EH (cell line): Measurements from ENCODE around the gene SLCO3A1.

Source experiments
- DNase-seq: peaks from one replicate; pipeline ENCODE4 v3.0.0-alpha.2; 2015; ENCODE audit warnings: low read depth

SLCO3A1 gene

DNA sequence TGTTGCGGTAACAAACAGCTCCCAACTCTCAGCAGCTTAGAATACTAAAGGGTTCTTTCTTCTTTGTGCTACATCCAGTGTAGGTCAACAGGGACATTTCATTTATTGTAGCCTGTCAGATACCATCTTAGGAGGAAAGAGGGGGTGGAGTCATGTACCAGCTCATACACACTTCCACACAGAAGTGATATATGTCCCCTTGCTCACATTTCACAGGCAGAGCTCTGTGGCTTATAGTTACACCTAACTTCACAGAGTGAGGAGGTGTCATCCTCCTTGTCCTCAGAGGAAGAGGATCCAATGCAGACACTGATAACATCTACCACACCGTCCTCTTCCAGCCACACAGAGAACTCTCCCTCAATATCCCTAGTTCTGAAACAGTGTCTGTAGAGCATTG is 247.2 kb downstream of the SLCO3A1 start:
- no peak for DNase-seq

GRCh38 chr15:92101708-92102394 is 248.3 kb downstream of the SLCO3A1 start:
- no peak for DNase-seq

DNA sequence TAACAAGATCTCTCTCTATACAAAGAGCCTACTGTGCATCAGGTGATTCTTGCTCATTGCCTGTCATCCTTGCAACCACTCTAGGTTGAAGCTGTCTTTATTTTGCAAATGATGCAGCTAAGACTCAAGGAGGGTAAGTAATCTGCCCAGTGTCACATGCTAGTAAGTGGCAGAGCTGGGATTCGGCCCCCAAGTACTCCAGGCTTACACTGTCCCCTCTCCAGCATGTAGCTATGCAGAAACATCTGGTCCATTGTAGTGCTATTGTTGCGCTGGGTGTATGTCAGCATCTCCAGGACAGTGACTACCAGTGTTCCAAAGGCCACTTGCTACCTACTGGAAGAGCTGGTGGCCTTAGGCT is 248.9 kb downstream of the SLCO3A1 start:
- DNase-seq = no peak

DNA sequence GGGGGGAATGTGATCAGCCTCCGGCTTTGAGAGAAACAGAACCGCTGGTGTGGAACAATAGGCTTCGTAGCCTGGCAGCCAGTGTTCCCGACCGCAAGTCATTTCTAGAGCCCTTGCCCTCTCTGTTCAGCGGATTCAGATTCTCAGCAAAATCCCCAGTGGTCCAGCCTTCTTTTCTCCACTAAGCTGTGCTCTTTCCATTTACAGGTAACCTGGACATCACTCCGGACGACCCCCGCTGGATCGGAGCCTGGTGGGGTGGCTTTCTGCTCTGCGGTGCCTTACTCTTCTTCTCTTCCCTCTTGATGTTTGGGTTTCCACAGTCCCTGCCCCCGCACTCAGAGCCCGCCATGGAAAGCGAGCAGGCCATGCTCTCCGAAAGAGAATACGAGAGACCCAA is 250.6 kb downstream of the SLCO3A1 start:
- DNase-seq = no peak

DNA sequence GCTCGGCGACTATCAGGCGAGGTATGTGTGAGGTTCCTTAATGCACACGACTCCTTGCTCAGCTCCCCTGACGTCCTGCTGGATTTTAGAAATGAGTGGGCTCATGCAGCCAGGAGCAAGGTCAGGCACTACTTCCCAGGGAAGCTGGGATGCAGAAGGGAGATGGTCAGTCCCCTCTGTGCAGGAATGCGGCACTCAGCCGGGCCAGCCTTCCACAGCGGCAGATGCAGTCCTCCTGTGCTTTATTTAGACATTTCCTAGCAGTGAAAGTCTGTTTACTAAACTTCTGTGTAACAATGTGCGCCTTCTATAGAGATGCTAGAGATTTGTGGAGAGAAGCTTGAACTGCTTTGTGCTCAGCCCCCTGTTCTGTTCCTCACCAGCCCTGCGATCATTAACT is 252.1 kb downstream of the SLCO3A1 start:
- no peak for DNase-seq

GRCh38 chr15:92107510-92107909 is 254.0 kb downstream of the SLCO3A1 start:
- DNase-seq = no peak

DNA sequence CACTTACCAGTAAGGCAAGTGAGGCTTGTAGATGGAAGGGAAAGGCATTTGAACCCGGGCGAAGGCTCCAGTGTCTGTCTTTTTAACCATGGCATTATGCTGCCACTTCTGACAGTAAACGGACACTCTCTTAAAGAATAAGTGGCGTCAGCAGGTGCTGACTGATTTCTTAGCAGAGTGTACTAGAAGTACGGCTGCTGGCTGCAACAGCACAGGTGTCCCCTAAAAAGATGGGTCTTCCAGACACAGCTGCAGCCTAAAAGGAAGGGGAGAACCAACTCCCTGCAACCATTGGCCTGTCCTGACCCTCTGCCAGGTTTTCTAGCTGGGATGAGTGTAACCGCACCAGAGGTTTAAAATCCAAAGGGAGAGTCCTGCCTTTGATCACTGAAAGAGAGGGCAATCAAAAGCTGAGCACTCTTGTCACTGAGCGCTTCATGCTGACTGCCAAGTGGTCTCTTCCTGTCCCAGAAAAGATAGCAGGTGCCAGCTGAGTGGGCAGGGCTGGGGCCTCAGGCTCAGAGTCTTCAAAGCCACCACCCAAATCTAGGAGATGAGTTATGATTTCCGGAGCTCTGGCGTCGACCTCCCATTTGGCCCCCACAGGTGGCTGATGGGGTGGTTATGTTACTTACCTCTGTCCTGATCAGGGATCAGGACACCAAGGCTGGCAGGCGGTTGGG is 255.8 kb downstream of the SLCO3A1 start:
- DNase-seq = no peak

- no peak for DNase-seq
Measured at GRCh38 chr15:92111291-92111690, 257.8 kb downstream of the SLCO3A1 start.

- DNase-seq = no peak
Measured at GRCh38 chr15:92111751-92112150, 258.2 kb downstream of the SLCO3A1 start.

GRCh38 chr15:92112180-92112579 is 258.7 kb downstream of the SLCO3A1 start:
- no peak for DNase-seq

DNA sequence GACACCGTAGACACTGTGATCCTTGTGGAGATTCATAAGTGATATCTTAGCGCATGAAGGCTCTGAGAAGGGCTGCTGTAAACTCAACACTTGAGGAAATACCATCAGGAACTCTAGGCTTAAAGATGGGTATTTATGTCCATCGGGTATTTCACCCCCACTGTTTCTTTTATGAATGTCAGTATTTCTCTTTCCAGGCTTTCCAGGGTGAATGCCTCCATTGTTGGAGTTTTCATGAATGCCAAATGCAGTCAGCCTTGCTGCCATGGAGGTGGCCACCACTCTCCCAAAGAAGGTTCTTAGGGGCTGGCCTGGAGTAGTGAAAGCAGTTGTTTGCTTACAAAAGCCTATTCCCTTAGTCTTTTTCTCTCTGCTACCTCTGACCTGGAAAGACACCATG is 259.2 kb downstream of the SLCO3A1 start:
- DNase-seq = no peak

GRCh38 chr15:92113832-92114231 is 260.3 kb downstream of the SLCO3A1 start:
- DNase-seq = no peak

DNA sequence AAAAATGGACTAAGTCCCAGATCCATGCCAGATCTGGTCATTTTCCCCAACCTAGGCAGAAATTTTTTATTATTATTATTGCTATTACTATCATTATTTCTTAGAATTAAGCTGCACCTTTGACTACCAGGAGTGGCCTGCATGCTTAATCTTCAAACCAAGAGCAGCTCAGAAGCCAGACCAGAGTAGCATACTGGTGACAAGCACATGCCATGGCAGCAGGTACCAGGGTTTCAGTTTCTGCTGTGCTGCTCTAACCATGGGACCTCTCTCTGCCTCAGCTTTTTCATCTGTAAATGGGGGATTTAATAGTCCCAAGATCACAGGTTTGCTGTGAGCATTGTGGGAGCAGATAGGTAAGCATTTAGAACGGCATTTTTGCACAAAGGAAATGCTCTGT is 262.3 kb downstream of the SLCO3A1 start:
- no peak for DNase-seq

DNA sequence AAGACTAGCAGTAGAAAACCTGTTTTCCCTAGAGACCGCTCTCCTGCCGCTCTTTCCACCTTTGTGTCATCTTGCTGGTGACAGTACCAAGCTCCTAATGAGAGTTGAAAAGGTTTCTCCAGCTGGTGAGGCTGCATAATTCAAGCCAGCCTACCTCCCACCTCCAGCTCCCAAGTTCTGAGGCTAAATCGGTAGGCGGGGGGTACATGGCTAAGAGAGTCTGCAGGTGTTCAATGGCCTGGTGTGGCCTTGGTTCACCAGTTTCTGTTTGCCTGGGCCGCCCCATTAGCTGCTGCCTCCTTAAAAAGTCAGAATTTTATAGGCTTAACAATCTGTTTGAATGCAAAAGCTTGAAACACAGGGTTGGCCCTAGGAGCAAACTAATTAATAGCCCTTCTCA is 262.8 kb downstream of the SLCO3A1 start:
- DNase-seq = no peak

GRCh38 chr15:92117261-92117731 is 263.8 kb downstream of the SLCO3A1 start:
- peak; percentile 9 for DNase-seq

DNA sequence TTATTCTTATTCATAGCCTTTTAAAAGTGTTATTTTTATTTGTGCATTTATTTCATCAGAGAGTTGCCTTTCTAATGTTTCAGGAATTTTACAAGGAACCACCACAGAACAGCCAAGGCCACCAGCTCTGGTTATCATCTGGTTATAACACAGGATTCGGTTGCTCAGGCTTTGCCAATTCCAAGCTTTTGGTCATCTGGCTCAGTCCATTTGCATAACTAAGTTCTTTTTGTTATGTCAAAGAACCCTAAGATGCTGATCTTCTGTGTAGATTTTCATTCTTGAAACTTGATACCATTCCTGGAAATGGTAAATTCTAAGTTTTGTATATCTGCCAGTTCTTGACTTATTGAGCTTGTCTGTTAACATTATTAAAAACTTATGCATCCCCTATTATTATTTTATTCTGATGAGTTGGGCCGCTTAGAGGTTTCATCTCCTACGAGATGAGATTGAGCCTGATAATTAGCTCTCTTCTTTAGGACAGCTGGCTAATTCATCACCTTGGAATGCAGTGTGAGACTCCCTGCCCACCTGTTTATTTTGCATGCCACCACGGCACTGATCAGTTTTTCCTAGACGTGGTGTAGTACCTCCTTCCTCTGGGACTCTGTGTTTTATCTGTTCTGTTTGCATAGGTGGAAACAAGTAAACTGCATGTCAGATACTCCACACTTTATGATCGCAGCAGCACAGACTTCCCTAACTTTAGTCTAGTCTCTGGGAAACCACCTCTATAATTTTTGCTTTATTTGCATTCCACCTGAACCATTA is 264.8 kb downstream of the SLCO3A1 start:
- DNase-seq = peak; percentile 32

GRCh38 chr15:92118936-92119325 is 265.4 kb downstream of the SLCO3A1 start:
- no peak for DNase-seq

GRCh38 chr15:92120094-92120795 is 266.7 kb downstream of the SLCO3A1 start:
- no peak for DNase-seq

- no peak for DNase-seq
Measured at GRCh38 chr15:92121047-92121446, 267.5 kb downstream of the SLCO3A1 start.

DNA sequence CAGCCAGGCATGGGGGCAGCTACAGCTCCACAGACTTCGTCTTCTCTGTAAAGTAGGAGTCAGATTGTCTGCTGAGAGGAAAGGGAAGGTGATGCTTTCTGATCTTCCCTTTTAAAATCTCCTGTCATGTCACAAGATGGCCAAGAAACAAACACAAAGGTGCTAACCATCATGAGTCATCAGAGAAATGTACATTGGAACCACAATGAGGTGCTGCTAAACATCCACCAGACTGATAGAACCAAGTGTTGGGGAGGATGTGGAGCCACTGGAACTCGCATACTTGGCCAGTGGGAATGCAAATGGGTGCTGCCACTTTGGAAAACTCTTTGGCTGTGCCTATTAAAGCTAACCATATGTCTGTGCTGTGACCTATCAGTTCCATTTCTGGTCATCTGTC is 268.8 kb downstream of the SLCO3A1 start:
- DNase-seq = no peak

- DNase-seq = no peak
Measured at GRCh38 chr15:92123962-92124656, 270.6 kb downstream of the SLCO3A1 start.

GRCh38 chr15:92124657-92125010 is 271.1 kb downstream of the SLCO3A1 start:
- DNase-seq = no peak
